Lower lobe of right lung (tissue), 2 donors: ENCODE measurements around the gene ADAM10. TPM values are rescaled to one million over a fixed set of nuclear protein-coding genes. Genes with fewer than 3 reads are reported as not detected.

ENCODE experiments used
- ATAC-seq, 2 donors: fragments of 200-7000 bp; cut with Tn5 transposase; one replicate each; pipeline ENCODE4 v1.9.1; 2020 to 2022; ENCODE audit warnings: mild to moderate bottlenecking in 2 of 2, moderate library complexity in 2 of 2
- DNase-seq: peaks from one replicate; pipeline ENCODE4 v3.0.0-alpha.2; 2020
- H3K27ac ChIP-seq: fragments of 200-600 bp; one replicate; pipeline ENCODE4 v1.8.0; 2022
- H3K27me3 ChIP-seq: fragments of 200-600 bp; one replicate; pipeline ENCODE4 v1.8.0; 2022; ENCODE audit warnings: low read depth
- H3K36me3 ChIP-seq: fragments of 200-600 bp; one replicate; pipeline ENCODE4 v1.8.0; 2022; ENCODE audit warnings: mild to moderate bottlenecking
- H3K4me1 ChIP-seq: fragments of 200-600 bp; one replicate; pipeline ENCODE4 v1.8.0; 2022
- H3K4me3 ChIP-seq: fragments of 200-600 bp; one replicate; pipeline ENCODE4 v1.8.0; 2022; ENCODE audit warnings: mild to moderate bottlenecking
- H3K9me3 ChIP-seq: fragments of 200-600 bp; one replicate; pipeline ENCODE4 v1.8.0; 2022
- CTCF ChIP-seq: fragments of 200-600 bp; IDR thresholded peaks from one replicate; pipeline ENCODE4 v1.8.0; 2022; ENCODE audit warnings: antibody characterized with exemption, mild to moderate bottlenecking
- intact Hi-C: fragments of 100-400 bp; cut with DNase I; formaldehyde crosslinking; loops from one replicate; pipeline ENCODE4 v1.11.0; 2022
- total RNA-seq: library from RNA; stranded (reverse); fragmentation: NEBNext Ultra II Directional; extraction: Animal tissue kit (Norgen Biotek cat#: 25700); gene quantifications from one replicate; pipeline ENCODE4 v1.2.1, GENCODE V29; 2021
- donor health status: DM: no; HTN: yes; CAD: no; lungs with severe emphysema.

The ADAM10 gene
- total RNA-seq, 1 donor from 2014 or later: 166 TPM

- ATAC-seq: no peak
- intact Hi-C loops: no loop called here
- no peaks in the 10 kb centered on the region for H3K27me3 ChIP-seq
These were observed 38.8 kb downstream of the ADAM10 start for GRCh38 chr15:58710701-58711100.

GRCh38 chr15:58707397-58707796 is 42.1 kb downstream of the ADAM10 start:
- no peak overlapping the region for H3K27ac ChIP-seq
- no peaks in the 10 kb centered on the region for H3K27me3 ChIP-seq
- H3K4me1 ChIP-seq: no peaks in the 10 kb centered on the region
- intact Hi-C loops: no loop called here
- DNase-seq (no peak), ATAC-seq (no peak)
- H3K9me3 ChIP-seq: no peaks in the 10 kb centered on the region
- TF ChIP-seq CTCF: no peak
- no peak overlapping the region for H3K4me3 ChIP-seq
- no peaks in the 10 kb centered on the region for H3K36me3 ChIP-seq

More at GRCh38 chr15:58710701-58711100, 38.8 kb downstream of the ADAM10 start:
- Histone ChIP-seq H3K4me3 (no peak overlapping the region), H3K4me1 (no peaks in the 10 kb centered on the region), H3K36me3 (peaks cover 19% of the 10 kb centered on the region), H3K9me3 (no peaks in the 10 kb centered on the region), H3K27ac (no peak overlapping the region)
- DNase-seq: no peak
- TF ChIP-seq CTCF: no peak

GRCh38 chr15:58705105-58705504 is 44.4 kb downstream of the ADAM10 start:
- Histone ChIP-seq H3K36me3 (peaks cover 7% of the 10 kb centered on the region), H3K4me1 (no peaks in the 10 kb centered on the region), H3K9me3 (no peaks in the 10 kb centered on the region), H3K4me3 (no peak overlapping the region), H3K27ac (no peak overlapping the region), H3K27me3 (no peaks in the 10 kb centered on the region)
- TF ChIP-seq CTCF: no peak
- no peak for ATAC-seq
- no peak for DNase-seq
- intact Hi-C loops: no loop called here

GRCh38 chr15:58704155-58704865 is 45.2 kb downstream of the ADAM10 start:
- no peak for ATAC-seq
- Histone ChIP-seq H3K27ac (no peak overlapping the region), H3K4me1 (no peaks in the 10 kb centered on the region), H3K9me3 (no peaks in the 10 kb centered on the region), H3K4me3 (no peak overlapping the region), H3K27me3 (no peaks in the 10 kb centered on the region), H3K36me3 (peaks cover 7% of the 10 kb centered on the region)
- no peak for TF ChIP-seq CTCF
- intact Hi-C loops: no loop called here
- no peak for DNase-seq

- no peak for ATAC-seq
- H3K4me1 ChIP-seq: no peaks in the 10 kb centered on the region
- intact Hi-C loops: no loop called here
- peaks cover 4% of the 10 kb centered on the region for H3K9me3 ChIP-seq
- H3K36me3 ChIP-seq: peaks cover 7% of the 10 kb centered on the region
- DNase-seq: no peak
- no peaks in the 10 kb centered on the region for H3K27me3 ChIP-seq
- no peak overlapping the region for H3K27ac ChIP-seq
- H3K4me3 ChIP-seq: no peak overlapping the region
- TF ChIP-seq CTCF: no peak
These were observed 45.9 kb downstream of the ADAM10 start for GRCh38 chr15:58703610-58704009.
